GM11168 (cell line): ENCODE measurements around the gene CXCL13.
"Not testable (repeated sequence)": the region's sequence is repeated elsewhere in the genome, so short reads cannot be mapped to it uniquely, and the experiment has no call there.

Source experiments
- in situ Hi-C: fragments of 300-500 bp; cut with MboI; formaldehyde crosslinking; loops from one replicate; pipeline ENCODE4 v1.12.0; 2022; ENCODE audit warnings: low sequenced_read_pairs; ENCODE audit not compliant: unreplicated experiment

The CXCL13 gene

GRCh38 chr4:77605210-77605902 lies at the start of gene CXCL13:
CXCL13 (plus strand) TSS chr4:77605820; CDS start chr4:77605866, 46 bp downstream.
- in situ Hi-C loops: loop anchor here (10.0 kb wide), 1 partner anchor 221 kb away; no protein-coding TSS in a partner anchor

GRCh38 chr4:77560170-77560569 lies 45.5 kb upstream of the CXCL13 start:
- in situ Hi-C loops: no loop called here

GRCh38 chr4:77561720-77562119 lies 43.9 kb upstream of the CXCL13 start:
- in situ Hi-C loops: not testable (repeated sequence)

- in situ Hi-C loops: no loop called here
These were observed 41.4 kb upstream of the CXCL13 start for GRCh38 chr4:77564231-77564630.

GRCh38 chr4:77566148-77566547 lies 39.5 kb upstream of the CXCL13 start:
- in situ Hi-C loops: no loop called here

- in situ Hi-C loops: no loop called here
These were observed 38.1 kb upstream of the CXCL13 start for GRCh38 chr4:77567549-77567948.

GRCh38 chr4:77570508-77571214 lies 35.0 kb upstream of the CXCL13 start:
- in situ Hi-C loops: not testable (repeated sequence)

GRCh38 chr4:77576351-77576750 lies 29.3 kb upstream of the CXCL13 start:
- in situ Hi-C loops: no loop called here

GRCh38 chr4:77578145-77578544 lies 27.5 kb upstream of the CXCL13 start:
- in situ Hi-C loops: no loop called here

- in situ Hi-C loops: no loop called here
These were observed 26.1 kb upstream of the CXCL13 start for GRCh38 chr4:77579406-77580076.

- in situ Hi-C loops: no loop called here
These were observed 23.9 kb upstream of the CXCL13 start for GRCh38 chr4:77581724-77582123.

GRCh38 chr4:77582156-77582555 lies 23.5 kb upstream of the CXCL13 start:
- in situ Hi-C loops: no loop called here

GRCh38 chr4:77582711-77583110 lies 22.9 kb upstream of the CXCL13 start:
- in situ Hi-C loops: no loop called here

GRCh38 chr4:77586951-77587383 lies 18.7 kb upstream of the CXCL13 start:
- in situ Hi-C loops: no loop called here

GRCh38 chr4:77590482-77590881 lies 15.1 kb upstream of the CXCL13 start:
- in situ Hi-C loops: no loop called here

- in situ Hi-C loops: no loop called here
These were observed 14.1 kb upstream of the CXCL13 start for GRCh38 chr4:77591532-77591931.

- in situ Hi-C loops: no loop called here
These were observed 12.5 kb upstream of the CXCL13 start for GRCh38 chr4:77593101-77593500.

- in situ Hi-C loops: no loop called here
These were observed 11.6 kb upstream of the CXCL13 start for GRCh38 chr4:77593993-77594392.

- in situ Hi-C loops: no loop called here
These were observed 10.2 kb upstream of the CXCL13 start for GRCh38 chr4:77595364-77595973.

GRCh38 chr4:77599378-77599777 lies 6.2 kb upstream of the CXCL13 start:
- in situ Hi-C loops: no loop called here
